Esophagus muscularis mucosa (tissue), 4 donors: ENCODE measurements around the gene SLC29A3.

Source experiments
- EP300 ChIP-seq: sonication (generic); formaldehyde crosslinking; IDR thresholded peaks from one replicate; pipeline ENCODE4 v1.6.1; 2017; ENCODE audit warnings: antibody characterized with exemption
- POLR2A ChIP-seq: fragments of 450-650 bp; IDR thresholded peaks from one replicate; pipeline ENCODE4 v1.6.1; 2017; ENCODE audit warnings: antibody characterized with exemption, moderate library complexity, mild to moderate bottlenecking, low read depth
- POLR2AphosphoS5 ChIP-seq, 2 donors: sonication (generic); formaldehyde crosslinking; IDR thresholded peaks; one replicate each; pipeline ENCODE4 v1.6.1; 2017; ENCODE audit warnings: antibody characterized with exemption in 2 of 2
- TF ChIP-seq, protein P1 (sequence below), 3 experiments: fragments of 200-600 bp in 2 of 3; fragments of 450-650 bp in 1 of 3; sonication (generic) in 2 of 3; IDR thresholded peaks; one replicate each; pipeline ENCODE4 v1.5.1; 2017 to 2019; ENCODE audit warnings: antibody characterized with exemption in 3 of 3, mild to moderate bottlenecking in 2 of 3, moderate library complexity in 1 of 3

DNA sequence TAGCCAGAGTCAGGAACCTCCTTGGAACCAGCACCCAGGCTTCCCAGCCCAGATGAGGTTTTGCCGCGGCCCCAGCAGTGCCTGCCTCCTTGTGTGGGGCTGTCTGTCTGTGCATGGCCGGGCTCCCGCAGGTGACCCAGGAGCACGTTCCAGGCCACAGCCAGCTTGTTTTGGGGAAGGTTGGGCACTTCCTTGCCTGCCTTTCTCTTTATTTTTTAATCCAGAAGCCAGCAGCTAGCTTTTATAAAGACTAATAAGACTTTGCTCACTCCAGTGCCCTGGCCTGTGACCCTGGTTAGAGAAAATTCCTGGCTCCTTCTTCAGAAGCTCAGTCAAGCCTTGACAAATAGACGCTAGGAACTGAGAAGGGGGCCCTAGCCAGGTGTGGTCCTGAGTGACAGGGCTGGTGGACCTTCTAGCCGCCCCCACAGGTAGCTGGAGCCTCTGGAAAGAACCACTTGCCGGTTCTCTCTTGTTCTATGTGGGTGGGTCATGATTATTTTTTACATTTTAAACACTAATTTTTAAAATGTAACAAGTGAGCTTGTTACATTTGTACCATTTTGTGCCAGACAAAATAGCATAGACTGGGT, 837 bp downstream of the SLC29A3 start:
- TF ChIP-seq, protein P1, sequence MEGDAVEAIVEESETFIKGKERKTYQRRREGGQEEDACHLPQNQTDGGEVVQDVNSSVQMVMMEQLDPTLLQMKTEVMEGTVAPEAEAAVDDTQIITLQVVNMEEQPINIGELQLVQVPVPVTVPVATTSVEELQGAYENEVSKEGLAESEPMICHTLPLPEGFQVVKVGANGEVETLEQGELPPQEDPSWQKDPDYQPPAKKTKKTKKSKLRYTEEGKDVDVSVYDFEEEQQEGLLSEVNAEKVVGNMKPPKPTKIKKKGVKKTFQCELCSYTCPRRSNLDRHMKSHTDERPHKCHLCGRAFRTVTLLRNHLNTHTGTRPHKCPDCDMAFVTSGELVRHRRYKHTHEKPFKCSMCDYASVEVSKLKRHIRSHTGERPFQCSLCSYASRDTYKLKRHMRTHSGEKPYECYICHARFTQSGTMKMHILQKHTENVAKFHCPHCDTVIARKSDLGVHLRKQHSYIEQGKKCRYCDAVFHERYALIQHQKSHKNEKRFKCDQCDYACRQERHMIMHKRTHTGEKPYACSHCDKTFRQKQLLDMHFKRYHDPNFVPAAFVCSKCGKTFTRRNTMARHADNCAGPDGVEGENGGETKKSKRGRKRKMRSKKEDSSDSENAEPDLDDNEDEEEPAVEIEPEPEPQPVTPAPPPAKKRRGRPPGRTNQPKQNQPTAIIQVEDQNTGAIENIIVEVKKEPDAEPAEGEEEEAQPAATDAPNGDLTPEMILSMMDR (IDR thresholded peaks at IDR 0.05) = no peak
- TF ChIP-seq POLR2AphosphoS5 (IDR thresholded peaks at IDR 0.05) (no peak), POLR2A (no peak), EP300 (no peak)
